ENCODE data around the gene SCRT2. TPM values are rescaled to one million over a fixed set of nuclear protein-coding genes. Genes with fewer than 3 reads are reported as not detected.
"Not testable (repeated sequence)": the region's sequence is repeated elsewhere in the genome, so short reads cannot be mapped to it uniquely, and the experiment has no call there.

SCRT2 gene
- polyA plus RNA-seq, 1 of the 3 experiments (the other 2 are of a cell fraction): not detected

GRCh38 chr20:695165-695866, 19.7 kb upstream of the SCRT2 start:
- no peak for TF ChIP-seq MXI1 (IDR thresholded peaks at IDR 0.05; ENCODE audit: low read depth, low read length)
- TF ChIP-seq FOXJ3 (CRISPR knock-in tag; IDR thresholded peaks at IDR 0.05): no peak
- TF ChIP-seq ELF1 (IDR thresholded peaks at IDR 0.05): no peak
- TF ChIP-seq RAD21 (IDR thresholded peaks at IDR 0.05; ENCODE audit: low read length): no peak
- TF ChIP-seq NRF1 (IDR thresholded peaks at IDR 0.05; ENCODE audit: low read depth, low read length): no peak
- TF ChIP-seq SMC3 (IDR thresholded peaks at IDR 0.05; ENCODE audit: low read depth, low read length): no peak
- TF ChIP-seq YY1 (IDR thresholded peaks at IDR 0.05; ENCODE audit: low read depth): no peak
- TF ChIP-seq MAX (IDR thresholded peaks at IDR 0.05; ENCODE audit: low read depth): no peak
- TF ChIP-seq NFIC (IDR thresholded peaks at IDR 0.05; ENCODE audit: borderline replicate concordance): no peak
- no peak for TF ChIP-seq CHD2 (IDR thresholded peaks at IDR 0.05; ENCODE audit: low read length, partially characterized antibody)
- TF ChIP-seq TEAD4 (IDR thresholded peaks at IDR 0.05; ENCODE audit: borderline replicate concordance, insufficient read depth): no peak
- no peak for TF ChIP-seq USF1 (IDR thresholded peaks at IDR 0.05; ENCODE audit: borderline replicate concordance, low read depth)
- TF ChIP-seq POLR2AphosphoS5 (IDR thresholded peaks at IDR 0.05; ENCODE audit: low read depth, low read length): no peak
- no peak for TF ChIP-seq FOSL2 (IDR thresholded peaks at IDR 0.05; ENCODE audit: borderline replicate concordance, low read depth)
- whole genome bisulfite sequencing (ENCODE audit: low lambda C conversion rate): 43% methylated on average over 2 of the region's 2 CpGs
- H3K27me3 ChIP-seq (ENCODE audit: insufficient read depth): peaks cover 9% of the 10 kb centered on the region; the same call in 1 of the 2 replicates
- no peaks in the 10 kb centered on the region for H3K36me3 ChIP-seq (replicated peaks in 1 of 2; ENCODE audit: control insufficient read depth in 1 of 2, insufficient read depth in 2 of 2, low read length in 1 of 2)
- no peak overlapping the region for H3K4me2 ChIP-seq
- POLR2A ChIA-PET: no interaction called here
- CTCF ChIA-PET: interaction anchor here (1.2 kb wide), 1 partner anchor 11 kb away, joined by 3 read pairs; no protein-coding TSS in a partner anchor
- no peaks in the 10 kb centered on the region for H4K20me1 ChIP-seq (ENCODE audit: insufficient read depth)
- H3K27ac ChIP-seq (ENCODE audit: low read depth in 2 of 2, low read length in 1 of 2): no peak overlapping the region
- no peaks in the 10 kb centered on the region for H3F3A ChIP-seq (replicated peaks; ENCODE audit: insufficient read depth)
- H3K79me2 ChIP-seq (ENCODE audit: insufficient read depth): no peaks in the 10 kb centered on the region
- H3K4me1 ChIP-seq (ENCODE audit: control insufficient read depth in 1 of 2, insufficient read depth in 2 of 2, low read depth in 1 of 2, low read length in 1 of 2): peaks cover 0 to 12% of the 10 kb centered on the region in 2 experiments; a peak in 1 of 4 replicates
- no peak for DNase-seq
- no peak overlapping the region for H3K4me3 ChIP-seq (ENCODE audit: low read depth in 2 of 2, low read length in 1 of 2)
- H3K9me3 ChIP-seq: no peaks in the 10 kb centered on the region
- H2AFZ ChIP-seq (ENCODE audit: low read depth): no peak overlapping the region
- H3K9me2 ChIP-seq: no peaks in the 10 kb centered on the region
- no peak overlapping the region for H3K9ac ChIP-seq

- no peak for TF ChIP-seq IRF3 (IDR thresholded peaks at IDR 0.05; ENCODE audit: low read depth, low read length)
- TF ChIP-seq RFX5 (IDR thresholded peaks at IDR 0.05; ENCODE audit: low read length): no peak
- H3K9me3 ChIP-seq: no peaks in the 10 kb centered on the region
- no peak overlapping the region for H3K9ac ChIP-seq
- 43% methylated on average over 4 of the region's 4 CpGs for WGBS (ENCODE audit: low lambda C conversion rate)
- H3F3A ChIP-seq (replicated peaks; ENCODE audit: insufficient read depth): no peaks in the 10 kb centered on the region
- no peak overlapping the region for H3K4me3 ChIP-seq (ENCODE audit: low read depth in 2 of 2, low read length in 1 of 2)
- no peaks in the 10 kb centered on the region for H3K36me3 ChIP-seq (replicated peaks in 1 of 2; ENCODE audit: control insufficient read depth in 1 of 2, insufficient read depth in 2 of 2, low read length in 1 of 2)
- peaks cover 9% of the 10 kb centered on the region; the same call in 1 of the 2 replicates for H3K27me3 ChIP-seq (ENCODE audit: insufficient read depth)
- H3K4me1 ChIP-seq (ENCODE audit: control insufficient read depth in 1 of 2, insufficient read depth in 2 of 2, low read depth in 1 of 2, low read length in 1 of 2): peaks cover 0 to 5% of the 10 kb centered on the region in 2 experiments; a peak in 1 of 4 replicates
- no peaks in the 10 kb centered on the region for H4K20me1 ChIP-seq (ENCODE audit: insufficient read depth)
- no peak overlapping the region for H3K27ac ChIP-seq (ENCODE audit: low read depth in 2 of 2, low read length in 1 of 2)
- no peak for DNase-seq
- ChIA-PET CTCF (interaction anchor here (1.2 kb wide), 1 partner anchor 12 kb away, joined by 3 read pairs; no protein-coding TSS in a partner anchor), POLR2A (no interaction called here)
- H3K9me2 ChIP-seq: no peaks in the 10 kb centered on the region
- no peaks in the 10 kb centered on the region for H3K79me2 ChIP-seq (ENCODE audit: insufficient read depth)
- H3K4me2 ChIP-seq: no peak overlapping the region
- no peak overlapping the region for H2AFZ ChIP-seq (ENCODE audit: low read depth)
These were observed 18.9 kb upstream of the SCRT2 start for GRCh38 chr20:694496-694895.

GRCh38 chr20:693786-694185, 18.2 kb upstream of the SCRT2 start:
- H4K20me1 ChIP-seq (ENCODE audit: insufficient read depth); H2AFZ ChIP-seq (ENCODE audit: low read depth); H3K36me3 ChIP-seq (replicated peaks in 1 of 2; ENCODE audit: control insufficient read depth in 1 of 2, insufficient read depth in 2 of 2, low read length in 1 of 2); H3K27me3 ChIP-seq (ENCODE audit: insufficient read depth); H3K27ac ChIP-seq (ENCODE audit: low read depth in 2 of 2, low read length in 1 of 2); H3K79me2 ChIP-seq (ENCODE audit: insufficient read depth); H3K9ac ChIP-seq; H3K4me2 ChIP-seq; H3K9me3 ChIP-seq; POLR2A ChIA-PET; DNase-seq; H3K4me1 ChIP-seq (ENCODE audit: control insufficient read depth in 1 of 2, insufficient read depth in 2 of 2, low read depth in 1 of 2, low read length in 1 of 2); H3K4me3 ChIP-seq (ENCODE audit: low read depth in 2 of 2, low read length in 1 of 2); H3F3A ChIP-seq (replicated peaks; ENCODE audit: insufficient read depth); H3K9me2 ChIP-seq: not testable (repeated sequence)
- WGBS (ENCODE audit: low lambda C conversion rate): 56% methylated on average over 10 of the region's 10 CpGs
- CTCF ChIA-PET: interaction anchor here (1.2 kb wide), 2 partner anchors 13 to 263 kb away, joined by 3 to 4 read pairs; no protein-coding TSS in a partner anchor

Data from SK-N-SH (cell line).